ENCODE results near the gene CDHR3.

Gene CDHR3

GRCh38 chr7:106010866-106011265 lies 47.8 kb downstream of the CDHR3 start:
- in situ Hi-C loops (cut with HindIII; ENCODE audit: low sequenced_read_pairs): no loop called here
- DNase-seq (ENCODE audit: low read depth, low spot score): peak; percentile 47
- H3K4me3 ChIP-seq (ENCODE audit: low read depth, low read length): no peak overlapping the region
- TF ChIP-seq, protein P1, sequence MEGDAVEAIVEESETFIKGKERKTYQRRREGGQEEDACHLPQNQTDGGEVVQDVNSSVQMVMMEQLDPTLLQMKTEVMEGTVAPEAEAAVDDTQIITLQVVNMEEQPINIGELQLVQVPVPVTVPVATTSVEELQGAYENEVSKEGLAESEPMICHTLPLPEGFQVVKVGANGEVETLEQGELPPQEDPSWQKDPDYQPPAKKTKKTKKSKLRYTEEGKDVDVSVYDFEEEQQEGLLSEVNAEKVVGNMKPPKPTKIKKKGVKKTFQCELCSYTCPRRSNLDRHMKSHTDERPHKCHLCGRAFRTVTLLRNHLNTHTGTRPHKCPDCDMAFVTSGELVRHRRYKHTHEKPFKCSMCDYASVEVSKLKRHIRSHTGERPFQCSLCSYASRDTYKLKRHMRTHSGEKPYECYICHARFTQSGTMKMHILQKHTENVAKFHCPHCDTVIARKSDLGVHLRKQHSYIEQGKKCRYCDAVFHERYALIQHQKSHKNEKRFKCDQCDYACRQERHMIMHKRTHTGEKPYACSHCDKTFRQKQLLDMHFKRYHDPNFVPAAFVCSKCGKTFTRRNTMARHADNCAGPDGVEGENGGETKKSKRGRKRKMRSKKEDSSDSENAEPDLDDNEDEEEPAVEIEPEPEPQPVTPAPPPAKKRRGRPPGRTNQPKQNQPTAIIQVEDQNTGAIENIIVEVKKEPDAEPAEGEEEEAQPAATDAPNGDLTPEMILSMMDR (IDR thresholded peaks at IDR 0.05; ENCODE audit: low read depth, low read length): no peak

DNA sequence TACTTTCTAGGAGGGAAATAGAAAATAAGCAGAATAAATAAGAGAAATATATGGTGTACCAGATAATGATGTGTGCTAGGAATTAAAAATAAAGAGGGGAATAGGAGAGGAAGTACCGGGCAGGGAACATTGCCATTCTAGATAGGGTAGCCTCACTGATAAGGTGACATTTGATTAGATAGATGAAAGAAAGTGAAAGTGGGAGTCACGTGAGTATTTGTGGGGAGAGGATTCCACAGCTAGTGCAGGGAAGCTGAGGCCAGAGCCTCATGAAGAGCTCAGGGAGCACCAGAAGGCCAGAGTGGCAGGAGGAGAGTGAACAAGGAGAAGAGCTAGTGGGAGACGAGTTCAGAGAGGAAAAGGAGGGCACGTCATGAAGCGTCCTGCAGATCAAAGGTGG lies 49.1 kb downstream of the CDHR3 start:
- DNase-seq (ENCODE audit: low read depth, low spot score): no peak
- TF ChIP-seq, protein P1 (IDR thresholded peaks at IDR 0.05; ENCODE audit: low read depth, low read length): no peak
- H3K4me3 ChIP-seq (ENCODE audit: low read depth, low read length): no peak overlapping the region
- in situ Hi-C loops (cut with HindIII; ENCODE audit: low sequenced_read_pairs): no loop called here

- TF ChIP-seq, protein P1 (IDR thresholded peaks at IDR 0.05; ENCODE audit: low read depth, low read length): no peak
- no peak overlapping the region for H3K4me3 ChIP-seq (ENCODE audit: low read depth, low read length)
- in situ Hi-C loops (cut with HindIII; ENCODE audit: low sequenced_read_pairs): no loop called here
- peak; percentile 91 for DNase-seq (ENCODE audit: low read depth, low spot score)
These were observed 49.9 kb downstream of the CDHR3 start for GRCh38 chr7:106012935-106013439.

- TF ChIP-seq, protein P1 (IDR thresholded peaks at IDR 0.05; ENCODE audit: low read depth, low read length): no peak
- H3K4me3 ChIP-seq (ENCODE audit: low read depth, low read length): no peak overlapping the region
- no peak for DNase-seq (ENCODE audit: low read depth, low spot score)
- in situ Hi-C loops (cut with HindIII; ENCODE audit: low sequenced_read_pairs): no loop called here
These were observed 52.5 kb downstream of the CDHR3 start for GRCh38 chr7:106015381-106016218.

GRCh38 chr7:106016331-106016730 lies 53.3 kb downstream of the CDHR3 start:
- TF ChIP-seq, protein P1 (IDR thresholded peaks at IDR 0.05; ENCODE audit: low read depth, low read length): no peak
- in situ Hi-C loops (cut with HindIII; ENCODE audit: low sequenced_read_pairs): no loop called here
- no peak overlapping the region for H3K4me3 ChIP-seq (ENCODE audit: low read depth, low read length)
- no peak for DNase-seq (ENCODE audit: low read depth, low spot score)

DNA sequence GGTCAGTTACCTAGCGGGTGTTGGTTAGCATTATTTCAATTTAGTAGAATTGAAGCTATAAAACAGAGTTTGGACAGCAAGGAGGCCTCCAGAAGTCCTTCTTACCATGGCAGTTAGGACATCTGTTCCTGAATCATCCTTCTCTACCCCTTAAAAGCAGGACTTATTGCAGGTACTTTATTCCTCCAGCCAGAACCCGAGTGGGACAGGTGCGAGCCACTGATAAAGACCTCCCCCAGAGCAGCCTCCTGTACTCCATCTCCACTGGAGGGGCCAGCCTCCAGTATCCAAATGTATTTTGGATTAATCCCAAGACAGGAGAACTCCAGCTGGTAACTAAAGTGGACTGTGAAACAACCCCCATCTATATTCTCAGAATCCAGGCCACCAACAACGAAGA lies 54.6 kb downstream of the CDHR3 start:
- TF ChIP-seq, protein P1 (IDR thresholded peaks at IDR 0.05; ENCODE audit: low read depth, low read length): no peak
- no peak for DNase-seq (ENCODE audit: low read depth, low spot score)
- in situ Hi-C loops (cut with HindIII; ENCODE audit: low sequenced_read_pairs): no loop called here
- no peak overlapping the region for H3K4me3 ChIP-seq (ENCODE audit: low read depth, low read length)
